Trophoblast cell (in vitro differentiated cells and primary cell): ENCODE measurements around the gene SYPL2.

Experiments used
- DNase-seq, 2 donors: peaks; one replicate each; pipeline ENCODE4 v3.0.0-alpha.2; 2016
- H2AFZ ChIP-seq: 2 replicates; pipeline ENCODE4 v1.6.1; 2013; ENCODE audit warnings: low read length, moderate library complexity, mild to moderate bottlenecking; ENCODE audit not compliant: insufficient read depth, poor library complexity
- H2AK5ac ChIP-seq: 2 replicates; pipeline ENCODE4 v1.6.1; 2013; ENCODE audit warnings: mild to moderate bottlenecking, low read length
- H2BK120ac ChIP-seq: 2 replicates; pipeline ENCODE4 v1.6.1; 2013; ENCODE audit warnings: low read length, mild to moderate bottlenecking, moderate library complexity; ENCODE audit not compliant: insufficient read depth, poor library complexity
- H2BK12ac ChIP-seq: 2 replicates; pipeline ENCODE4 v1.6.1; 2013; ENCODE audit warnings: mild to moderate bottlenecking, low read length, moderate library complexity
- H2BK5ac ChIP-seq: 2 replicates; pipeline ENCODE4 v1.6.1; 2013; ENCODE audit warnings: low read length, low read depth, moderate library complexity, mild to moderate bottlenecking; ENCODE audit not compliant: poor library complexity
- H3K14ac ChIP-seq: 2 replicates; pipeline ENCODE4 v1.6.1; 2013; ENCODE audit warnings: mild to moderate bottlenecking, low read length
- H3K18ac ChIP-seq: 2 replicates; pipeline ENCODE4 v1.6.1; 2013; ENCODE audit warnings: mild to moderate bottlenecking, low read length
- H3K23ac ChIP-seq: 2 replicates; pipeline ENCODE4 v1.6.1; 2013; ENCODE audit warnings: low read length
- H3K27ac ChIP-seq: 2 replicates; pipeline ENCODE4 v1.5.1; 2013; ENCODE audit warnings: low read depth, mild to moderate bottlenecking, inconsistent platforms, low read length, moderate library complexity
- H3K27me3 ChIP-seq: 2 replicates; pipeline ENCODE4 v1.6.1; 2013; ENCODE audit warnings: inconsistent platforms, mild to moderate bottlenecking, low read length, moderate library complexity; ENCODE audit not compliant: insufficient read depth
- H3K36me3 ChIP-seq, 2 experiments: 1 replicate in 1 of 2; 2 replicates in 1 of 2; pipeline ENCODE4 v1.6.1; 2013; ENCODE audit warnings: low read length in 2 of 2, mild to moderate bottlenecking in 2 of 2, moderate library complexity in 1 of 2; ENCODE audit not compliant: insufficient read depth in 2 of 2, control insufficient read depth in 1 of 2
- H3K4ac ChIP-seq: 2 replicates; pipeline ENCODE4 v1.6.1; 2013; ENCODE audit warnings: low read depth, mild to moderate bottlenecking, low read length, moderate library complexity
- H3K4me1 ChIP-seq, 2 experiments: 1 replicate in 1 of 2; 2 replicates in 1 of 2; pipeline ENCODE4 v1.6.1; 2013; ENCODE audit warnings: low read length in 2 of 2, mild to moderate bottlenecking in 2 of 2, moderate library complexity in 1 of 2; ENCODE audit not compliant: insufficient read depth in 2 of 2, control insufficient read depth in 1 of 2
- H3K4me2 ChIP-seq: 2 replicates; pipeline ENCODE4 v1.6.1; 2013; ENCODE audit warnings: inconsistent platforms, mild to moderate bottlenecking, low read length, moderate library complexity
- H3K4me3 ChIP-seq: 2 replicates; pipeline ENCODE4 v1.5.1; 2013; ENCODE audit warnings: mild to moderate bottlenecking, low read depth, low read length, inconsistent platforms
- H3K79me1 ChIP-seq: one replicate; pipeline ENCODE4 v1.6.1; 2013; ENCODE audit warnings: low read length
- H3K79me2 ChIP-seq: 2 replicates; pipeline ENCODE4 v1.6.1; 2013; ENCODE audit warnings: low read length, mild to moderate bottlenecking; ENCODE audit not compliant: control insufficient read depth, insufficient read depth, poor library complexity
- H3K9ac ChIP-seq: 2 replicates; pipeline ENCODE4 v1.6.1; 2013; ENCODE audit warnings: mild to moderate bottlenecking, low read length
- H3K9me3 ChIP-seq: 2 replicates; pipeline ENCODE4 v1.6.1; 2013; ENCODE audit warnings: low read depth, mild to moderate bottlenecking, control low read depth, inconsistent platforms, low read length; ENCODE audit not compliant: insufficient read depth
- H4K12ac ChIP-seq: 2 replicates; pipeline ENCODE4 v1.6.1; 2013; ENCODE audit warnings: low read depth, mild to moderate bottlenecking, low read length, moderate library complexity
- H4K8ac ChIP-seq: 2 replicates; pipeline ENCODE4 v1.6.1; 2013; ENCODE audit warnings: low read depth, mild to moderate bottlenecking, low read length, moderate library complexity
- H4K91ac ChIP-seq: one replicate; pipeline ENCODE4 v1.6.1; 2013; ENCODE audit warnings: low read depth, mild to moderate bottlenecking, low read length, moderate library complexity
- WGBS: extraction: QIAGEN DNeasy Blood & Tissue Kit; methylation state at CpG from one replicate; pipeline ENCODE4 v1.1.7; 2013; ENCODE audit warnings: missing lambda C conversion rate; ENCODE audit not compliant: insufficient read length, insufficient coverage; ENCODE audit errors: extremely low coverage; 5-methylcytosine and 5-hydroxymethylcytosine counted together

Gene SYPL2

GRCh38 chr1:109474697-109475096 is 8.4 kb downstream of the SYPL2 start:
- H3K27me3 ChIP-seq: no peaks in the 10 kb centered on the region
- H3K9ac ChIP-seq: no peak overlapping the region
- no peak overlapping the region for H2BK12ac ChIP-seq
- WGBS: 100% methylated on average over 1 of the region's 1 CpG
- no peak overlapping the region for H4K91ac ChIP-seq
- H2BK120ac ChIP-seq: no peak overlapping the region
- H3K4me1 ChIP-seq: no peaks in the 10 kb centered on the region
- H2BK5ac ChIP-seq: no peak overlapping the region
- no peak for DNase-seq
- no peak overlapping the region for H3K18ac ChIP-seq
- no peaks in the 10 kb centered on the region for H3K36me3 ChIP-seq
- H4K12ac ChIP-seq: no peak overlapping the region
- no peaks in the 10 kb centered on the region for H3K79me1 ChIP-seq
- H3K23ac ChIP-seq: no peak overlapping the region
- no peak overlapping the region for H4K8ac ChIP-seq
- H3K4ac ChIP-seq: no peak overlapping the region
- no peak overlapping the region for H3K27ac ChIP-seq
- no peaks in the 10 kb centered on the region for H3K79me2 ChIP-seq
- no peak overlapping the region for H2AFZ ChIP-seq
- H3K4me2 ChIP-seq: no peak overlapping the region
- no peaks in the 10 kb centered on the region for H3K9me3 ChIP-seq
- no peak overlapping the region for H3K4me3 ChIP-seq
- no peak overlapping the region for H2AK5ac ChIP-seq
- H3K14ac ChIP-seq: no peak overlapping the region

- Histone ChIP-seq H3K36me3 (no peaks in the 10 kb centered on the region), H4K91ac (no peak overlapping the region), H2AFZ (no peak overlapping the region), H3K4me2 (no peak overlapping the region), H3K27me3 (no peaks in the 10 kb centered on the region), H3K18ac (no peak overlapping the region), H3K4me3 (no peak overlapping the region), H3K23ac (no peak overlapping the region), H3K79me2 (no peaks in the 10 kb centered on the region), H4K8ac (no peak overlapping the region), H3K4me1 (no peaks in the 10 kb centered on the region), H3K27ac (no peak overlapping the region), H2BK120ac (no peak overlapping the region), H3K14ac (no peak overlapping the region), H2AK5ac (no peak overlapping the region), H4K12ac (no peak overlapping the region), H3K9me3 (no peaks in the 10 kb centered on the region), H2BK12ac (no peak overlapping the region), H3K4ac (no peak overlapping the region), H3K9ac (no peak overlapping the region), H3K79me1 (no peaks in the 10 kb centered on the region), H2BK5ac (no peak overlapping the region)
- no peak for DNase-seq
- WGBS: no CpG with 5 or more reads among the region's 9 CpGs
Measured at GRCh38 chr1:109475261-109475660, 8.9 kb downstream of the SYPL2 start.

GRCh38 chr1:109476825-109477224 is 10.5 kb downstream of the SYPL2 start:
- no peaks in the 10 kb centered on the region for H3K36me3 ChIP-seq
- H4K12ac ChIP-seq: no peak overlapping the region
- H3K18ac ChIP-seq: no peak overlapping the region
- H2AFZ ChIP-seq: no peak overlapping the region
- H3K4me2 ChIP-seq: no peak overlapping the region
- H2BK12ac ChIP-seq: no peak overlapping the region
- H3K79me1 ChIP-seq: no peaks in the 10 kb centered on the region
- H2BK120ac ChIP-seq: no peak overlapping the region
- no peaks in the 10 kb centered on the region for H3K79me2 ChIP-seq
- no peaks in the 10 kb centered on the region for H3K9me3 ChIP-seq
- no peak overlapping the region for H3K4ac ChIP-seq
- H3K4me3 ChIP-seq: no peak overlapping the region
- H4K8ac ChIP-seq: no peak overlapping the region
- no peak overlapping the region for H2AK5ac ChIP-seq
- no peak overlapping the region for H3K9ac ChIP-seq
- no peak overlapping the region for H4K91ac ChIP-seq
- no peak overlapping the region for H3K23ac ChIP-seq
- no CpG with 5 or more reads among the region's 8 CpGs for WGBS
- H3K27me3 ChIP-seq: no peaks in the 10 kb centered on the region
- no peaks in the 10 kb centered on the region for H3K4me1 ChIP-seq
- no peak overlapping the region for H3K27ac ChIP-seq
- no peak overlapping the region for H2BK5ac ChIP-seq
- H3K14ac ChIP-seq: no peak overlapping the region
- DNase-seq: peak; percentile 56 to 74

GRCh38 chr1:109477821-109478220 is 11.5 kb downstream of the SYPL2 start:
- Histone ChIP-seq H3K9ac (no peak overlapping the region), H4K12ac (no peak overlapping the region), H2BK5ac (no peak overlapping the region), H2BK12ac (no peak overlapping the region), H3K27ac (no peak overlapping the region), H4K8ac (no peak overlapping the region), H3K79me1 (no peaks in the 10 kb centered on the region), H3K4me1 (no peaks in the 10 kb centered on the region), H3K4me3 (no peak overlapping the region), H3K27me3 (no peaks in the 10 kb centered on the region), H3K79me2 (no peaks in the 10 kb centered on the region), H2BK120ac (no peak overlapping the region), H3K18ac (no peak overlapping the region), H2AK5ac (no peak overlapping the region), H3K14ac (no peak overlapping the region), H3K36me3 (no peaks in the 10 kb centered on the region), H3K4me2 (no peak overlapping the region), H3K9me3 (no peaks in the 10 kb centered on the region), H2AFZ (no peak overlapping the region), H4K91ac (no peak overlapping the region), H3K23ac (no peak overlapping the region), H3K4ac (no peak overlapping the region)
- WGBS: no CpG with 5 or more reads among the region's 6 CpGs
- no peak for DNase-seq
